H1 (cell line): ENCODE data around the gene RAMACL. TPM values are rescaled to one million over a fixed set of nuclear protein-coding genes. Genes with fewer than 3 reads are reported as not detected.

Experiments used
- CTCF ChIA-PET: fragments of 300-600 bp; sonication (Branson Sonifier 250); formaldehyde crosslinking; loops from one replicate; lab custom pipeline; 2021; ENCODE audit not compliant: partially characterized antibody; lab: Charles Lee
- POLR2A ChIA-PET: fragments of 300-600 bp; sonication (Branson Sonifier 250); formaldehyde crosslinking; loops from one replicate; lab custom pipeline; 2021; ENCODE audit warnings: inconsistent platforms; ENCODE audit not compliant: partially characterized antibody; lab: Charles Lee
- DNase-seq, 2 experiments: peaks; one replicate each; pipeline versions ENCODE4 v3.0.0 to v3.0.0-alpha.2; 2010 to 2022; ENCODE audit warnings: low spot score in 2 of 2, low read depth in 1 of 2, mixed read lengths in 1 of 2
- FAIRE-seq: peaks from 2 replicates; lab custom pipeline; 2011; peaks lifted over from hg19 to GRCh38; lab: Jason Lieb, UNC
- H2AFZ ChIP-seq: 2 replicates; pipeline ENCODE4 v1.8.1; 2012; ENCODE audit warnings: low read length, inconsistent platforms
- H2AK5ac ChIP-seq: 2 replicates; pipeline ENCODE4 v1.6.1; 2013; ENCODE audit warnings: low read depth, low read length
- H2BK120ac ChIP-seq: replicated peaks from 2 replicates; pipeline ENCODE3; 2013; ENCODE audit warnings: low read depth, low read length, inconsistent platforms
- H2BK12ac ChIP-seq: 2 replicates; pipeline ENCODE4 v1.6.1; 2013; ENCODE audit warnings: low read depth, low read length
- H2BK15ac ChIP-seq: 2 replicates; pipeline ENCODE4 v1.6.1; 2013; ENCODE audit warnings: low read length
- H2BK20ac ChIP-seq: 2 replicates; pipeline ENCODE4 v1.6.1; 2013; ENCODE audit warnings: low read length
- H2BK5ac ChIP-seq: 2 replicates; pipeline ENCODE4 v1.6.1; 2013; ENCODE audit warnings: low read depth, low read length
- H3K14ac ChIP-seq: 2 replicates; pipeline ENCODE4 v1.6.1; 2013; ENCODE audit warnings: inconsistent platforms; ENCODE audit not compliant: insufficient read length
- H3K18ac ChIP-seq: 2 replicates; pipeline ENCODE4 v1.6.1; 2013; ENCODE audit warnings: low read length; ENCODE audit errors: extremely low read depth
- H3K23ac ChIP-seq: 2 replicates; pipeline ENCODE4 v1.6.1; 2013; ENCODE audit warnings: inconsistent platforms; ENCODE audit not compliant: insufficient read length
- H3K23me2 ChIP-seq: 2 replicates; pipeline ENCODE4 v1.6.1; 2013; ENCODE audit warnings: low read depth, low read length
- H3K27ac ChIP-seq: 2 replicates; pipeline ENCODE4 v1.6.1; 2011; ENCODE audit warnings: low read depth, low read length, inconsistent platforms
- H3K27me3 ChIP-seq, 4 experiments: replicated peaks in 1 of 4; 1 replicate in 1 of 4; 2 replicates in 3 of 4; pipeline versions ENCODE4 v1.6.1 to v1.8.1; 2011 to 2013; ENCODE audit warnings: low read length in 3 of 4, mild to moderate bottlenecking in 3 of 4, inconsistent platforms in 2 of 4, mixed read lengths in 2 of 4, moderate library complexity in 1 of 4; ENCODE audit not compliant: control insufficient read depth in 3 of 4, insufficient read depth in 3 of 4; ENCODE audit errors: extremely low read depth in 1 of 4
- H3K36me3 ChIP-seq, 4 experiments: 2 replicates each; pipeline versions ENCODE4 v1.6.1 to v1.8.1; 2011 to 2013; ENCODE audit warnings: mild to moderate bottlenecking in 4 of 4, low read length in 3 of 4, moderate library complexity in 2 of 4, control low read depth in 1 of 4, inconsistent platforms in 1 of 4; ENCODE audit not compliant: insufficient read depth in 4 of 4, control insufficient read depth in 2 of 4
- H3K4ac ChIP-seq: replicated peaks from 2 replicates; pipeline ENCODE3; 2013; ENCODE audit warnings: low read length, low read depth, mixed read lengths, inconsistent platforms; ENCODE audit not compliant: insufficient read length
- H3K4me1 ChIP-seq, 4 experiments: replicated peaks in 1 of 4; 1 replicate in 1 of 4; 2 replicates in 3 of 4; pipeline versions ENCODE4 v1.6.1 to v1.8.1; 2011 to 2013; ENCODE audit warnings: low read length in 3 of 4, inconsistent platforms in 2 of 4, mixed read lengths in 1 of 4; ENCODE audit not compliant: insufficient read depth in 4 of 4, control insufficient read depth in 3 of 4
- H3K4me2 ChIP-seq, 2 experiments: 2 replicates each; pipeline versions ENCODE4 v1.6.1 to v1.8.1; 2011 to 2013; ENCODE audit warnings: low read depth in 2 of 2, low read length in 2 of 2, control low read depth in 1 of 2, inconsistent platforms in 1 of 2, mild to moderate bottlenecking in 1 of 2; ENCODE audit not compliant: insufficient read depth in 1 of 2
- H3K4me3 ChIP-seq, 4 experiments: fragments of 200-600, 300-600 bp in 1 of 4; sonication (generic), shearing (Covaris generic), sonication (Bioruptor Twin) in 1 of 4; 2 replicates each; pipeline versions ENCODE4 v1.5.1 to v1.8.1; 2011 to 2016; ENCODE audit warnings: low read length in 4 of 4, low read depth in 3 of 4, control low read depth in 2 of 4, inconsistent platforms in 2 of 4, mild to moderate bottlenecking in 2 of 4, mixed read lengths in 1 of 4, moderate library complexity in 1 of 4; ENCODE audit not compliant: insufficient read depth in 2 of 4; ENCODE audit errors: extremely low read depth in 1 of 4
- H3K56ac ChIP-seq: replicated peaks from 2 replicates; pipeline ENCODE3; 2013; ENCODE audit warnings: low read depth, mild to moderate bottlenecking, mixed read lengths, low read length, inconsistent platforms; ENCODE audit not compliant: insufficient read length
- H3K79me1 ChIP-seq: 2 replicates; pipeline ENCODE4 v1.6.1; 2013; ENCODE audit warnings: low read depth, low read length, control low read depth
- H3K79me2 ChIP-seq, 2 experiments: 2 replicates each; pipeline versions ENCODE4 v1.6.1 to v1.8.1; 2012 to 2013; ENCODE audit warnings: low read length in 2 of 2, mild to moderate bottlenecking in 2 of 2, inconsistent platforms in 1 of 2; ENCODE audit not compliant: insufficient read depth in 2 of 2, control insufficient read depth in 1 of 2
- H3K9ac ChIP-seq, 4 experiments: replicated peaks in 1 of 4; 1 replicate in 1 of 4; 2 replicates in 3 of 4; pipeline versions ENCODE4 v1.6.1 to v1.8.1; 2011 to 2013; ENCODE audit warnings: low read depth in 3 of 4, low read length in 3 of 4, control low read depth in 2 of 4, mild to moderate bottlenecking in 2 of 4, moderate library complexity in 2 of 4, inconsistent platforms in 1 of 4; ENCODE audit errors: extremely low read depth in 1 of 4
- H3K9me3 ChIP-seq, 2 experiments: 2 replicates each; pipeline versions ENCODE4 v1.6.1 to v1.8.1; 2012 to 2013; ENCODE audit warnings: mild to moderate bottlenecking in 2 of 2, moderate library complexity in 2 of 2, control low read depth in 1 of 2, inconsistent platforms in 1 of 2, low read depth in 1 of 2, low read length in 1 of 2, mixed read lengths in 1 of 2; ENCODE audit not compliant: insufficient read depth in 2 of 2
- H4K20me1 ChIP-seq, 2 experiments: replicated peaks in 1 of 2; 2 replicates each; pipeline versions ENCODE3 to v1.8.1; 2011 to 2013; ENCODE audit warnings: inconsistent platforms in 2 of 2, low read length in 2 of 2, mild to moderate bottlenecking in 1 of 2; ENCODE audit not compliant: insufficient read depth in 2 of 2, control insufficient read depth in 1 of 2
- H4K5ac ChIP-seq: 2 replicates; pipeline ENCODE4 v1.6.1; 2013; ENCODE audit warnings: low read length, low read depth, mixed read lengths, inconsistent platforms; ENCODE audit not compliant: insufficient read length
- H4K8ac ChIP-seq: 2 replicates; pipeline ENCODE4 v1.8.0; 2013; ENCODE audit warnings: mild to moderate bottlenecking, moderate library complexity, low read length, inconsistent platforms; ENCODE audit not compliant: insufficient read depth; ENCODE audit errors: extremely low read depth
- H4K91ac ChIP-seq: replicated peaks from 2 replicates; pipeline ENCODE3; 2013; ENCODE audit warnings: low read length, mixed read lengths, inconsistent platforms; ENCODE audit not compliant: insufficient read length
- ASH2L ChIP-seq: fragments of 200-600, 300-600 bp; sonication (generic); IDR thresholded peaks from one replicate; pipeline ENCODE4 v1.7.1; 2017; ENCODE audit warnings: low read length
- BRCA1 ChIP-seq: IDR thresholded peaks from 2 replicates; pipeline ENCODE4 v1.6.1; 2012; ENCODE audit warnings: low read depth, low read length, improper control_type of control experiment
- CEBPB ChIP-seq: IDR thresholded peaks from 2 replicates; pipeline ENCODE4 v1.6.1; 2012; ENCODE audit warnings: low read depth, low read length
- GTF2F1 ChIP-seq: IDR thresholded peaks from 2 replicates; pipeline ENCODE4 v1.6.1; 2012; ENCODE audit warnings: low read depth, low read length, improper control_type of control experiment, borderline replicate concordance
- MAFK ChIP-seq: IDR thresholded peaks from 2 replicates; pipeline ENCODE4 v1.6.1; 2012; ENCODE audit warnings: low read depth, mild to moderate bottlenecking, improper control_type of control experiment, low read length
- POLR2A ChIP-seq, 2 experiments: IDR thresholded peaks; 1 replicate in 1 of 2; 2 replicates in 1 of 2; pipeline ENCODE4 v1.6.1; 2011; ENCODE audit warnings: low read depth in 2 of 2, low read length in 2 of 2, mild to moderate bottlenecking in 2 of 2; ENCODE audit errors: control extremely low read depth in 1 of 2
- POLR2AphosphoS5 ChIP-seq: IDR thresholded peaks from 2 replicates; pipeline ENCODE4 v1.6.1; 2011; ENCODE audit warnings: low read depth, low read length
- RBBP5 ChIP-seq: IDR thresholded peaks from 2 replicates; pipeline ENCODE4 v1.7.1; 2012; ENCODE audit warnings: low read depth, mild to moderate bottlenecking, inconsistent platforms, low read length, moderate library complexity, borderline replicate concordance
- SIN3A ChIP-seq, 2 experiments: IDR thresholded peaks in 1 of 2; conservative IDR thresholded peaks in 1 of 2; 2 replicates each; pipeline ENCODE4 v1.6.1; 2011 to 2012; ENCODE audit warnings: low read length in 2 of 2, improper control_type of control experiment in 1 of 2, low read depth in 1 of 2, mild to moderate bottlenecking in 1 of 2
- YY1 ChIP-seq: IDR thresholded peaks from 2 replicates; pipeline ENCODE4 v1.6.1; 2011; ENCODE audit warnings: low read depth, mild to moderate bottlenecking, low read length
- WGBS, 2 experiments: shearing (Covaris generic) in 1 of 2; methylation state at CpG; one replicate each; pipeline versions ENCODE4 v1.1.6 to v1.1.7; 2013 to 2015; ENCODE audit warnings: low lambda C conversion rate in 2 of 2, mixed read lengths in 2 of 2, inconsistent platforms in 1 of 2, low coverage in 1 of 2, missing lambda C conversion rate in 1 of 2; ENCODE audit not compliant: insufficient replicate concordance in 2 of 2, insufficient coverage in 1 of 2, insufficient read length in 1 of 2; ENCODE audit errors: extremely low coverage in 1 of 2, missing lambda C conversion rate in 1 of 2; 5-methylcytosine and 5-hydroxymethylcytosine counted together
- polyA plus RNA-seq, 7 experiments: library from polyadenylated mRNA; depleted of rRNA in 3 of 7; stranded (reverse) in 5 of 7; unstranded in 2 of 7; fragments of >200 nt in 5 of 7; fragments of 200-250 nt in 2 of 7; gene quantifications; 1 replicate in 5 of 7; 2 replicates in 1 of 7; 4 replicates in 1 of 7; pipeline versions ENCODE4 v1.2.1 to v1.2.3, GENCODE V29; 2011 to 2013; ENCODE audit warnings: missing spikeins in 2 of 7, mixed read lengths in 2 of 7
- total RNA-seq: library from RNA; stranded (reverse); fragmentation: NEBNext Ultra II Directional; extraction: Animal tissue kit (Norgen Biotek cat#: 25700); gene quantifications from 2 replicates; pipeline ENCODE4 v1.2.1, GENCODE V29; 2021
- TF ChIP-seq, protein P1 (sequence below), 3 experiments: IDR thresholded peaks; 1 replicate in 2 of 3; 2 replicates in 1 of 3; pipeline versions ENCODE4 v1.5.1 to v1.6.1; 2011; ENCODE audit warnings: low read length in 3 of 3, mild to moderate bottlenecking in 3 of 3, inconsistent platforms in 2 of 3, low read depth in 1 of 3, moderate library complexity in 1 of 3; ENCODE audit not compliant: insufficient read depth in 1 of 3; ENCODE audit errors: control extremely low read depth in 1 of 3

The RAMACL gene
- total and polyA plus RNA-seq, 2 of the 8 experiments (the other 6 are each of a cell fraction or from before 2014, with no cell fraction given), result 0.23 to 0.97 TPM

DNA sequence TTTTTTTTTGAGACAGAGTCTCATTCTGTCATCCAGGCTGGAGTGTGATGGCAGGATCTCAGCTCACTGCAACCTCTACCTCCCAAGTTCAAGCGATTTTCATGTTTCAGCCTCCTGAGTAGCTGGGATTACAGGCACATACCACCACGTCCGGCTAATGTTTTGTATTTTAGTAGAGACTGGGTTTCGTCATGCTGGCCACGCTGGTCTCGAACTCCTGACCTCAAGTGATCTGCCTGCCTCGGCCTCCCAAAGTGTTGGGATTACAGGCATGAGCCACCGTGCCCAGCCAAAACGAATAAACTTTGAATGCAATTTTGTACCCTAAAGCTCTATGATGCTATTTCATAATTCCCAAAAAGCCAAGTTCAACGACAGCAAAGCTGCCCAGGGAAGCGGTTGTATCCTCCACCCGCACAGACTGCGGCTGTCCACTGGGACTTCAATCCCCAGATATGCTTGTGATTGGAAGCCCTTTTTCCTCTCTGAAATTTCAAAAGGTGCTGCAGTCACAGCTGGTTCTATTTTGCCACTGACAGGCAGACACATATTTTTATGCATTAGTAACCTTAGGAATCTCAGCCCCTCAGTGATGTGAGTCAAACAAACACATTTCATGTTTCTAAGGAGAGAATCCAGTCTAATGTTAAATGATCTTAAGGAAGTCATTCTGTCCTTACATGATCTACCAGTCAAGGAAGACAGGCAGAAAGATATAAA is 8.7 kb upstream of the RAMACL start:
- Histone ChIP-seq H3K4me3 (no peak overlapping the region), H2BK5ac (no peak overlapping the region), H3K23ac (no peak overlapping the region), H3K79me2 (peaks cover 3 to 15% of the 10 kb centered on the region in 2 experiments; a peak in 2 of 4 replicates), H3K4ac (no peak overlapping the region), H3K9ac (no peak overlapping the region), H2AK5ac (no peak overlapping the region), H4K8ac (no peak overlapping the region), H3K4me1 (peaks cover 0 to 4% (median 0%) of the 10 kb centered on the region in 4 experiments; a peak in 5 of 7 replicates), H4K91ac (no peak overlapping the region), H3K36me3 (no peaks in the 10 kb centered on the region), H4K20me1 (peaks cover 0 to 15% of the 10 kb centered on the region in 2 experiments), H3K79me1 (peaks cover 2% of the 10 kb centered on the region), H3K23me2 (no peaks in the 10 kb centered on the region), H3K56ac (no peak overlapping the region), H2BK12ac (no peak overlapping the region), H3K9me3 (no peaks in the 10 kb centered on the region), H3K4me2 (no peak overlapping the region), H2AFZ (no peak overlapping the region), H3K18ac (no peak overlapping the region), H2BK120ac (no peak overlapping the region), H2BK20ac (no peak overlapping the region), H3K27me3 (no peaks in the 10 kb centered on the region), H4K5ac (no peak overlapping the region), H2BK15ac (no peak overlapping the region), H3K14ac (no peak overlapping the region), H3K27ac (no peak overlapping the region)
- no peak for FAIRE-seq
- WGBS, 2 experiments, result 88% methylated on average over 13 of the region's 13 CpGs; no CpG with 5 or more reads in 1 of the 2 experiments
- CTCF ChIA-PET, result no interaction called here
- no peak for DNase-seq
- POLR2A ChIA-PET, result interaction anchor here (0.6 to 1.0 kb wide), 2 partner anchors 11 to 44 kb away, joined by 3 read pairs; no protein-coding TSS in a partner anchor
- no peak for TF ChIP-seq BRCA1
- no peak for TF ChIP-seq RBBP5
- TF ChIP-seq YY1, result no peak
- TF ChIP-seq POLR2A (IDR thresholded peaks at IDR 0.05; ENCODE audit: control extremely low read depth in 1 of 2, low read depth in 2 of 2, low read length in 2 of 2), result no peak
- no peak for TF ChIP-seq GTF2F1
- TF ChIP-seq, protein P1, sequence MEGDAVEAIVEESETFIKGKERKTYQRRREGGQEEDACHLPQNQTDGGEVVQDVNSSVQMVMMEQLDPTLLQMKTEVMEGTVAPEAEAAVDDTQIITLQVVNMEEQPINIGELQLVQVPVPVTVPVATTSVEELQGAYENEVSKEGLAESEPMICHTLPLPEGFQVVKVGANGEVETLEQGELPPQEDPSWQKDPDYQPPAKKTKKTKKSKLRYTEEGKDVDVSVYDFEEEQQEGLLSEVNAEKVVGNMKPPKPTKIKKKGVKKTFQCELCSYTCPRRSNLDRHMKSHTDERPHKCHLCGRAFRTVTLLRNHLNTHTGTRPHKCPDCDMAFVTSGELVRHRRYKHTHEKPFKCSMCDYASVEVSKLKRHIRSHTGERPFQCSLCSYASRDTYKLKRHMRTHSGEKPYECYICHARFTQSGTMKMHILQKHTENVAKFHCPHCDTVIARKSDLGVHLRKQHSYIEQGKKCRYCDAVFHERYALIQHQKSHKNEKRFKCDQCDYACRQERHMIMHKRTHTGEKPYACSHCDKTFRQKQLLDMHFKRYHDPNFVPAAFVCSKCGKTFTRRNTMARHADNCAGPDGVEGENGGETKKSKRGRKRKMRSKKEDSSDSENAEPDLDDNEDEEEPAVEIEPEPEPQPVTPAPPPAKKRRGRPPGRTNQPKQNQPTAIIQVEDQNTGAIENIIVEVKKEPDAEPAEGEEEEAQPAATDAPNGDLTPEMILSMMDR (IDR thresholded peaks at IDR 0.05; ENCODE audit: control extremely low read depth in 1 of 3, insufficient read depth in 1 of 3, low read depth in 1 of 3, low read length in 3 of 3), result no peak
- TF ChIP-seq CEBPB, result no peak
- no peak for TF ChIP-seq ASH2L
- TF ChIP-seq SIN3A (conservative IDR thresholded peaks at IDR 0.05 in 1 of 2, IDR thresholded peaks at IDR 0.05 in 1 of 2; ENCODE audit: low read depth in 1 of 2, low read length in 2 of 2), result no peak
- TF ChIP-seq POLR2AphosphoS5, result no peak
- TF ChIP-seq MAFK, result no peak
